SK-N-SH (cell line): ENCODE results near the gene RWDD2A. TPM values are rescaled to one million over a fixed set of nuclear protein-coding genes. Genes with fewer than 3 reads are reported as not detected.

Experiments used
- CTCF ChIA-PET: fragments of 300-600, 350-600 bp; formaldehyde crosslinking; extraction: SDS; loops from one replicate; lab custom pipeline; 2021; lab: Yijun Ruan, JAX
- POLR2A ChIA-PET: fragments of 350-600 bp; sonication (Branson Sonifier 250); formaldehyde crosslinking; extraction: SDS; loops from one replicate; lab custom pipeline; 2020; ENCODE audit warnings: antibody characterized with exemption, inconsistent platforms; lab: Yijun Ruan, JAX
- DNase-seq: peaks from one replicate; pipeline ENCODE4 v3.0.0; 2012
- H2AFZ ChIP-seq: fragments of 200-600 bp; sonication (generic); 2 replicates; pipeline ENCODE4 v1.8.1; 2016; ENCODE audit warnings: antibody characterized with exemption, mild to moderate bottlenecking, low read depth
- H3F3A ChIP-seq: fragments of 200-600 bp; sonication (generic); replicated peaks from 2 replicates; pipeline ENCODE3; 2016; ENCODE audit warnings: antibody characterized with exemption, mild to moderate bottlenecking; ENCODE audit not compliant: insufficient read depth
- H3K27ac ChIP-seq, 2 experiments: fragments of 200-500 bp in 1 of 2; fragments of 200-600 bp in 1 of 2; sonication (Bioruptor generic) in 1 of 2; sonication (generic), shearing (Covaris generic) in 1 of 2; 2 replicates each; pipeline versions ENCODE4 v1.5.1 to v1.6.1; 2014 to 2016; ENCODE audit warnings: low read depth in 2 of 2, inconsistent platforms in 1 of 2, low read length in 1 of 2, mild to moderate bottlenecking in 1 of 2, mixed read lengths in 1 of 2
- H3K27me3 ChIP-seq: fragments of 200-600 bp; sonication (generic), shearing (Covaris generic); 2 replicates; pipeline ENCODE4 v1.6.1; 2016; ENCODE audit warnings: mixed run types; ENCODE audit not compliant: insufficient read depth
- H3K36me3 ChIP-seq, 2 experiments: fragments of 200-500 bp in 1 of 2; fragments of 200-600 bp in 1 of 2; sonication (Bioruptor generic) in 1 of 2; sonication (generic) in 1 of 2; replicated peaks in 1 of 2; 2 replicates each; pipeline versions ENCODE3 to v1.5.1; 2014 to 2016; ENCODE audit warnings: low read length in 1 of 2, mild to moderate bottlenecking in 1 of 2; ENCODE audit not compliant: insufficient read depth in 2 of 2, control insufficient read depth in 1 of 2
- H3K4me1 ChIP-seq, 2 experiments: fragments of 200-500 bp in 1 of 2; fragments of 200-600 bp in 1 of 2; sonication (Bioruptor generic) in 1 of 2; sonication (generic), shearing (Covaris generic) in 1 of 2; 2 replicates each; pipeline versions ENCODE4 v1.5.1 to v1.6.1; 2014 to 2016; ENCODE audit warnings: low read depth in 1 of 2, low read length in 1 of 2, mixed run types in 1 of 2; ENCODE audit not compliant: insufficient read depth in 2 of 2, control insufficient read depth in 1 of 2
- H3K4me2 ChIP-seq: fragments of 200-600 bp; sonication (generic), shearing (Covaris generic); 2 replicates; pipeline ENCODE4 v1.6.1; 2017; ENCODE audit warnings: mixed run types
- H3K4me3 ChIP-seq, 2 experiments: fragments of 200-500 bp in 1 of 2; fragments of 200-600 bp in 1 of 2; sonication (Bioruptor generic) in 1 of 2; sonication (generic), shearing (Covaris generic) in 1 of 2; 2 replicates each; pipeline versions ENCODE4 v1.5.1 to v1.8.1; 2014 to 2016; ENCODE audit warnings: low read depth in 2 of 2, inconsistent platforms in 1 of 2, low read length in 1 of 2, mild to moderate bottlenecking in 1 of 2, mixed read lengths in 1 of 2, moderate library complexity in 1 of 2
- H3K79me2 ChIP-seq: fragments of 200-600 bp; sonication (generic); 2 replicates; pipeline ENCODE4 v1.8.1; 2017; ENCODE audit warnings: mild to moderate bottlenecking; ENCODE audit not compliant: insufficient read depth
- H3K9ac ChIP-seq: fragments of 200-600 bp; sonication (generic); 2 replicates; pipeline ENCODE4 v1.6.1; 2017; ENCODE audit warnings: mixed run types
- H3K9me2 ChIP-seq: fragments of 200-600 bp; sonication (generic); 2 replicates; pipeline ENCODE4 v1.6.1; 2017; ENCODE audit warnings: mixed run types
- H3K9me3 ChIP-seq: fragments of 200-600 bp; sonication (generic); 2 replicates; pipeline ENCODE4 v1.6.1; 2017; ENCODE audit warnings: mixed run types, mild to moderate bottlenecking, moderate library complexity
- H4K20me1 ChIP-seq: fragments of 200-600 bp; sonication (generic); 2 replicates; pipeline ENCODE4 v1.6.1; 2017; ENCODE audit warnings: mild to moderate bottlenecking, mixed run types; ENCODE audit not compliant: insufficient read depth
- ELF1 ChIP-seq: IDR thresholded peaks from 2 replicates; pipeline ENCODE4 v1.4.0; 2012
- EZH2phosphoT487 ChIP-seq: fragments of 200-600 bp; sonication (generic); IDR thresholded peaks from 2 replicates; pipeline ENCODE4 v1.6.1; 2017; ENCODE audit warnings: low read depth, mixed run types, mild to moderate bottlenecking, antibody characterized with exemption, moderate library complexity, borderline replicate concordance
- FOXJ3 ChIP-seq: sonication (generic); formaldehyde crosslinking; IDR thresholded peaks from 2 replicates; pipeline ENCODE4 v1.5.1; 2020; ENCODE audit warnings: mild to moderate bottlenecking, missing genetic modification reagents
- FOXM1 ChIP-seq: IDR thresholded peaks from 2 replicates; pipeline ENCODE4 v1.4.0; 2012; ENCODE audit warnings: low read depth, mild to moderate bottlenecking
- GABPA ChIP-seq: IDR thresholded peaks from 2 replicates; pipeline ENCODE4 v1.4.0; 2012; ENCODE audit warnings: low read depth, mild to moderate bottlenecking
- GATA2 ChIP-seq: sonication (generic); formaldehyde crosslinking; IDR thresholded peaks from 2 replicates; pipeline ENCODE4 v1.5.0; 2020; ENCODE audit warnings: mild to moderate bottlenecking, missing genetic modification reagents
- JUND ChIP-seq: IDR thresholded peaks from 2 replicates; pipeline ENCODE4 v1.4.0; 2012
- MAX ChIP-seq: IDR thresholded peaks from 2 replicates; pipeline ENCODE4 v1.4.0; 2012; ENCODE audit warnings: low read depth
- POLR2AphosphoS5 ChIP-seq: IDR thresholded peaks from 2 replicates; pipeline ENCODE4 v1.6.1; 2012; ENCODE audit warnings: low read depth, low read length
- RAD21 ChIP-seq: IDR thresholded peaks from 2 replicates; pipeline ENCODE4 v1.6.1; 2012; ENCODE audit warnings: mild to moderate bottlenecking, low read length
- RXRA ChIP-seq: IDR thresholded peaks from 2 replicates; pipeline ENCODE4 v1.4.0; 2012; ENCODE audit warnings: low read depth, mild to moderate bottlenecking, borderline replicate concordance
- TAF1 ChIP-seq: IDR thresholded peaks from 2 replicates; pipeline ENCODE4 v1.6.1; 2012; ENCODE audit warnings: low read depth, mild to moderate bottlenecking, low read length, moderate library complexity, borderline replicate concordance
- TCF12 ChIP-seq: IDR thresholded peaks from 2 replicates; pipeline ENCODE4 v1.4.0; 2012
- USF2 ChIP-seq: fragments of 150-350 bp; IDR thresholded peaks from 2 replicates; pipeline ENCODE4 v1.6.1; 2017; ENCODE audit warnings: antibody characterized with exemption, low read length, low read depth, borderline replicate concordance
- YY1 ChIP-seq: IDR thresholded peaks from 2 replicates; pipeline ENCODE4 v1.4.0; 2012; ENCODE audit warnings: low read depth, mild to moderate bottlenecking
- WGBS: methylation state at CpG from one replicate; pipeline ENCODE4 v1.1.6; 2017; ENCODE audit warnings: low lambda C conversion rate; 5-methylcytosine and 5-hydroxymethylcytosine counted together
- polyA plus RNA-seq, 3 experiments: library from polyadenylated mRNA; depleted of rRNA; stranded (reverse); fragments of >200 nt; gene quantifications; 2 replicates each; pipeline ENCODE4 v1.2.3, GENCODE V29; 2012
- TF ChIP-seq, protein P1 (sequence below): IDR thresholded peaks from 2 replicates; pipeline ENCODE4; 2012
- TF ChIP-seq, protein P2 (sequence below): IDR thresholded peaks from 2 replicates; pipeline ENCODE4 v1.6.1; 2012; ENCODE audit warnings: mild to moderate bottlenecking, low read depth, low read length, moderate library complexity

Gene RWDD2A
- polyA plus RNA-seq, 1 of the 3 experiments (the other 2 are of a cell fraction), result 3.4 TPM

DNA sequence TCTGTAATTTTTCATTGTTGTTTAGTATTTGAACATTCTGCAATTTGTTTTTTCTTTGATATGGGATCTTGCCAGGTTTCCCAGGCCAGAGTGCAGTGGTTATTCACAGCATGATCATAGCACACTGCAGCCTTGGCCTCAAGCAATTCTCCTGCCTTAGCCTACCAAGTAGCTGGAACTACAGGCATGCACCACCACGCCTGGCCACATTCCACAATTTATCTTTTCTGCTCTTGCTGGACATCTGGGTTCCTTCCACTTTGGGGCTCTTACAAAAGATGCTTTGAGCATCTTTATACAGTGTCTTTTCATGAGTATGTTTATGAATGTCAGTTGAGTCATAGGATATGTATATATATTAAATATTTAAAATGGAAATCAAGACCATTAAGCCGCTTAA, 42.0 kb upstream of the RWDD2A start:
- WGBS, result 97% methylated on average over 2 of the region's 2 CpGs
- POLR2A ChIA-PET, result no interaction called here

More for the DNA sequence above, 42.0 kb upstream of the RWDD2A start:
- Histone ChIP-seq H4K20me1 (no peaks in the 10 kb centered on the region), H3K36me3 (peaks cover 15 to 45% of the 10 kb centered on the region in 2 experiments), H3K4me3 (no peak overlapping the region)
- TF ChIP-seq GATA2 (CRISPR knock-in tag) (no peak), USF2 (no peak), EZH2phosphoT487 (no peak), TCF12 (no peak), YY1 (no peak), GABPA (no peak), JUND (no peak), RAD21 (no peak), FOXM1 (no peak), MAX (no peak), FOXJ3 (CRISPR knock-in tag) (no peak), ELF1 (no peak), POLR2AphosphoS5 (no peak), TAF1 (no peak), RXRA (no peak)
- TF ChIP-seq, protein P1, sequence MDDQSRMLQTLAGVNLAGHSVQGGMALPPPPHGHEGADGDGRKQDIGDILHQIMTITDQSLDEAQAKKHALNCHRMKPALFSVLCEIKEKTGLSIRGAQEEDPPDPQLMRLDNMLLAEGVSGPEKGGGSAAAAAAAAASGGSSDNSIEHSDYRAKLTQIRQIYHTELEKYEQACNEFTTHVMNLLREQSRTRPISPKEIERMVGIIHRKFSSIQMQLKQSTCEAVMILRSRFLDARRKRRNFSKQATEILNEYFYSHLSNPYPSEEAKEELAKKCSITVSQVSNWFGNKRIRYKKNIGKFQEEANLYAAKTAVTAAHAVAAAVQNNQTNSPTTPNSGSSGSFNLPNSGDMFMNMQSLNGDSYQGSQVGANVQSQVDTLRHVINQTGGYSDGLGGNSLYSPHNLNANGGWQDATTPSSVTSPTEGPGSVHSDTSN, result no peak
- TF ChIP-seq, protein P2, sequence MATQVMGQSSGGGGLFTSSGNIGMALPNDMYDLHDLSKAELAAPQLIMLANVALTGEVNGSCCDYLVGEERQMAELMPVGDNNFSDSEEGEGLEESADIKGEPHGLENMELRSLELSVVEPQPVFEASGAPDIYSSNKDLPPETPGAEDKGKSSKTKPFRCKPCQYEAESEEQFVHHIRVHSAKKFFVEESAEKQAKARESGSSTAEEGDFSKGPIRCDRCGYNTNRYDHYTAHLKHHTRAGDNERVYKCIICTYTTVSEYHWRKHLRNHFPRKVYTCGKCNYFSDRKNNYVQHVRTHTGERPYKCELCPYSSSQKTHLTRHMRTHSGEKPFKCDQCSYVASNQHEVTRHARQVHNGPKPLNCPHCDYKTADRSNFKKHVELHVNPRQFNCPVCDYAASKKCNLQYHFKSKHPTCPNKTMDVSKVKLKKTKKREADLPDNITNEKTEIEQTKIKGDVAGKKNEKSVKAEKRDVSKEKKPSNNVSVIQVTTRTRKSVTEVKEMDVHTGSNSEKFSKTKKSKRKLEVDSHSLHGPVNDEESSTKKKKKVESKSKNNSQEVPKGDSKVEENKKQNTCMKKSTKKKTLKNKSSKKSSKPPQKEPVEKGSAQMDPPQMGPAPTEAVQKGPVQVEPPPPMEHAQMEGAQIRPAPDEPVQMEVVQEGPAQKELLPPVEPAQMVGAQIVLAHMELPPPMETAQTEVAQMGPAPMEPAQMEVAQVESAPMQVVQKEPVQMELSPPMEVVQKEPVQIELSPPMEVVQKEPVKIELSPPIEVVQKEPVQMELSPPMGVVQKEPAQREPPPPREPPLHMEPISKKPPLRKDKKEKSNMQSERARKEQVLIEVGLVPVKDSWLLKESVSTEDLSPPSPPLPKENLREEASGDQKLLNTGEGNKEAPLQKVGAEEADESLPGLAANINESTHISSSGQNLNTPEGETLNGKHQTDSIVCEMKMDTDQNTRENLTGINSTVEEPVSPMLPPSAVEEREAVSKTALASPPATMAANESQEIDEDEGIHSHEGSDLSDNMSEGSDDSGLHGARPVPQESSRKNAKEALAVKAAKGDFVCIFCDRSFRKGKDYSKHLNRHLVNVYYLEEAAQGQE, result no peak
- TF ChIP-seq, all 33 proteins: peak for 0
- Histone ChIP-seq H3K9me3 (no peaks in the 10 kb centered on the region), H3K9ac (no peak overlapping the region), H3K27me3 (no peaks in the 10 kb centered on the region), H3K9me2 (no peaks in the 10 kb centered on the region), H2AFZ (no peak overlapping the region), H3K4me1 (peaks cover 0 to 2% of the 10 kb centered on the region in 2 experiments; a peak in 1 of 4 replicates), H3K4me2 (no peak overlapping the region), H3K79me2 (no peaks in the 10 kb centered on the region), H3F3A (no peaks in the 10 kb centered on the region), H3K27ac (no peak overlapping the region)
- no peak for DNase-seq
- CTCF ChIA-PET, result no interaction called here
